COLO829 (cell line): ENCODE measurements around the gene CACNA2D3.
A peak's percentile ranks its signal among the peaks of the same experiment; 100 is the strongest.

Source experiments
- DNase-seq: peaks from one replicate; pipeline ENCODE4 v3.0.0; 2012; ENCODE audit warnings: low spot score

CACNA2D3 gene

GRCh38 chr3:54374214-54374852 lies 252.0 kb downstream of the CACNA2D3 start:
- DNase-seq: no peak

GRCh38 chr3:54376142-54376807 lies 253.9 kb downstream of the CACNA2D3 start:
- no peak for DNase-seq

- DNase-seq: no peak
Measured at GRCh38 chr3:54376939-54377578, 254.7 kb downstream of the CACNA2D3 start.

- no peak for DNase-seq
Measured at GRCh38 chr3:54378184-54378583, 255.8 kb downstream of the CACNA2D3 start.

- no peak for DNase-seq
Measured at GRCh38 chr3:54384279-54384678, 261.9 kb downstream of the CACNA2D3 start.

GRCh38 chr3:54390582-54390981 lies 268.2 kb downstream of the CACNA2D3 start:
- DNase-seq: no peak

GRCh38 chr3:54393150-54393549 lies 270.8 kb downstream of the CACNA2D3 start:
- no peak for DNase-seq

- no peak for DNase-seq
Measured at GRCh38 chr3:54408328-54408727, 286.0 kb downstream of the CACNA2D3 start.

GRCh38 chr3:54421943-54422342 lies 299.6 kb downstream of the CACNA2D3 start:
- no peak for DNase-seq

- DNase-seq: no peak
Measured at GRCh38 chr3:54424292-54424691, 301.9 kb downstream of the CACNA2D3 start.

GRCh38 chr3:54426381-54426780 lies 304.0 kb downstream of the CACNA2D3 start:
- no peak for DNase-seq

GRCh38 chr3:54427501-54427900 lies 305.1 kb downstream of the CACNA2D3 start:
- no peak for DNase-seq

GRCh38 chr3:54427941-54428871 lies 305.9 kb downstream of the CACNA2D3 start:
- peak; percentile 77 for DNase-seq

GRCh38 chr3:54432975-54433374 lies 310.6 kb downstream of the CACNA2D3 start:
- no peak for DNase-seq

- peak; percentile 31 for DNase-seq
Measured at GRCh38 chr3:54433846-54434245, 311.5 kb downstream of the CACNA2D3 start.

- DNase-seq: no peak
Measured at GRCh38 chr3:54434756-54435155, 312.4 kb downstream of the CACNA2D3 start.

- DNase-seq: no peak
Measured at GRCh38 chr3:54437271-54437670, 314.9 kb downstream of the CACNA2D3 start.

GRCh38 chr3:54443561-54444161 lies 321.3 kb downstream of the CACNA2D3 start:
- no peak for DNase-seq

GRCh38 chr3:54445630-54446029 lies 323.3 kb downstream of the CACNA2D3 start:
- no peak for DNase-seq

GRCh38 chr3:54447427-54447826 lies 325.1 kb downstream of the CACNA2D3 start:
- DNase-seq: no peak

GRCh38 chr3:54454806-54455205 lies 332.5 kb downstream of the CACNA2D3 start:
- no peak for DNase-seq

GRCh38 chr3:54458357-54458756 lies 336.0 kb downstream of the CACNA2D3 start:
- no peak for DNase-seq
